IMR-90 (cell line): ENCODE measurements around the gene ENOX2. TPM values are rescaled to one million over a fixed set of nuclear protein-coding genes. Genes with fewer than 3 reads are reported as not detected.

ENCODE experiments used
- ATAC-seq: fragments of 200-7000 bp; cut with Tn5 transposase; 2 replicates; pipeline ENCODE4 v1.9.1; 2020; ENCODE audit warnings: low read depth, mild to moderate bottlenecking, moderate library complexity
- BruUV-seq: library from RNA; stranded (reverse); fragments of 400-500 nt; replicated peaks from 2 replicates; lab custom pipeline; 2021; lab: Mats Ljungman, UMichigan
- CTCF ChIA-PET: fragments of 300-600 bp; formaldehyde crosslinking; extraction: SDS; loops from one replicate; lab custom pipeline; 2021; ENCODE audit warnings: antibody characterized with exemption; lab: Yijun Ruan, JAX
- POLR2A ChIA-PET: fragments of 300-600 bp; sonication (Branson Sonifier 250); formaldehyde crosslinking; loops from one replicate; lab custom pipeline; 2022; ENCODE audit warnings: antibody characterized with exemption; ENCODE audit not compliant: unreplicated experiment; lab: Charles Lee
- DNase-seq: peaks from one replicate; pipeline ENCODE4 v3.0.0; 2013
- H2AFZ ChIP-seq: replicated peaks from 2 replicates; pipeline ENCODE3; 2013; ENCODE audit warnings: low read length, mild to moderate bottlenecking; ENCODE audit not compliant: poor library complexity
- H2AK5ac ChIP-seq: 2 replicates; pipeline ENCODE4 v1.6.1; 2013; ENCODE audit warnings: low read depth, low read length, inconsistent platforms
- H2AK9ac ChIP-seq: replicated peaks from 2 replicates; pipeline ENCODE3; 2013; ENCODE audit warnings: mild to moderate bottlenecking, low read depth, low read length, moderate library complexity; ENCODE audit not compliant: poor library complexity
- H2BK120ac ChIP-seq: 2 replicates; pipeline ENCODE4 v1.6.1; 2013; ENCODE audit warnings: low read depth, low read length, inconsistent platforms
- H2BK15ac ChIP-seq: 3 replicates; pipeline ENCODE4 v1.6.1; 2013; ENCODE audit warnings: low read depth, low read length, inconsistent platforms
- H2BK20ac ChIP-seq: 2 replicates; pipeline ENCODE4 v1.6.1; 2013; ENCODE audit warnings: low read depth, mild to moderate bottlenecking, inconsistent platforms, low read length, moderate library complexity
- H2BK5ac ChIP-seq: 2 replicates; pipeline ENCODE4 v1.6.1; 2013; ENCODE audit warnings: mild to moderate bottlenecking, low read depth, low read length, inconsistent platforms; ENCODE audit not compliant: poor library complexity, severe bottlenecking
- H3K14ac ChIP-seq: replicated peaks from 2 replicates; pipeline ENCODE4 v1.6.1; 2013; ENCODE audit warnings: low read depth, low read length, inconsistent platforms
- H3K18ac ChIP-seq: 2 replicates; pipeline ENCODE4 v1.6.1; 2013; ENCODE audit warnings: low read depth, low read length, control low read depth
- H3K23ac ChIP-seq: 2 replicates; pipeline ENCODE4 v1.6.1; 2013; ENCODE audit warnings: low read depth, low read length, inconsistent platforms
- H3K27ac ChIP-seq: 2 replicates; pipeline ENCODE4 v1.5.1; 2013; ENCODE audit warnings: mild to moderate bottlenecking, control low read depth, low read length; ENCODE audit not compliant: insufficient read depth
- H3K27me3 ChIP-seq: 2 replicates; pipeline ENCODE4 v1.6.1; 2013; ENCODE audit warnings: low read length; ENCODE audit not compliant: control insufficient read depth, insufficient read depth
- H3K36me3 ChIP-seq: 2 replicates; pipeline ENCODE4 v1.6.1; 2013; ENCODE audit warnings: low read length, mixed read lengths; ENCODE audit not compliant: control insufficient read depth, insufficient read depth
- H3K4ac ChIP-seq: 2 replicates; pipeline ENCODE4 v1.6.1; 2013; ENCODE audit warnings: low read depth, low read length, inconsistent platforms
- H3K4me1 ChIP-seq: 2 replicates; pipeline ENCODE4 v1.6.1; 2013; ENCODE audit warnings: low read length, mixed read lengths; ENCODE audit not compliant: control insufficient read depth, insufficient read depth
- H3K4me2 ChIP-seq: 2 replicates; pipeline ENCODE4 v1.6.1; 2013; ENCODE audit warnings: low read depth, mild to moderate bottlenecking, control low read depth, low read length, moderate library complexity
- H3K4me3 ChIP-seq: 2 replicates; pipeline ENCODE4 v1.5.1; 2013; ENCODE audit warnings: low read depth, mild to moderate bottlenecking, control low read depth, low read length, moderate library complexity; ENCODE audit not compliant: insufficient read depth
- H3K56ac ChIP-seq: 2 replicates; pipeline ENCODE4 v1.6.1; 2013; ENCODE audit warnings: low read length, inconsistent platforms; ENCODE audit not compliant: insufficient read depth; ENCODE audit errors: extremely low read depth
- H3K79me1 ChIP-seq, 2 experiments: 2 replicates each; pipeline ENCODE4 v1.6.1; 2013; ENCODE audit warnings: low read length in 2 of 2, inconsistent platforms in 1 of 2, low read depth in 1 of 2
- H3K9ac ChIP-seq: 2 replicates; pipeline ENCODE4 v1.6.1; 2013; ENCODE audit warnings: low read depth, low read length, control low read depth
- H3K9me1 ChIP-seq: 2 replicates; pipeline ENCODE4 v1.6.1; 2013; ENCODE audit warnings: low read length, inconsistent platforms; ENCODE audit not compliant: insufficient read depth
- H3K9me3 ChIP-seq: 2 replicates; pipeline ENCODE4 v1.6.1; 2013; ENCODE audit warnings: low read length; ENCODE audit not compliant: control insufficient read depth, insufficient read depth
- H4K20me1 ChIP-seq: 2 replicates; pipeline ENCODE4 v1.6.1; 2013; ENCODE audit warnings: low read length, inconsistent platforms; ENCODE audit not compliant: insufficient read depth
- H4K5ac ChIP-seq: 2 replicates; pipeline ENCODE4 v1.6.1; 2013; ENCODE audit warnings: mild to moderate bottlenecking, low read depth, low read length, control low read depth
- H4K8ac ChIP-seq, 2 experiments: 2 replicates each; pipeline ENCODE4 v1.6.1; 2013; ENCODE audit warnings: low read depth in 2 of 2, low read length in 2 of 2, control low read depth in 1 of 2, inconsistent platforms in 1 of 2
- H4K91ac ChIP-seq: 2 replicates; pipeline ENCODE4 v1.6.1; 2013; ENCODE audit warnings: low read depth, low read length, inconsistent platforms; ENCODE audit not compliant: insufficient read depth
- BHLHE40 ChIP-seq: fragments of 150-350 bp; IDR thresholded peaks from 2 replicates; pipeline ENCODE4 v1.6.1; 2016; ENCODE audit warnings: mild to moderate bottlenecking, low read depth, low read length
- CEBPB ChIP-seq: IDR thresholded peaks from 2 replicates; pipeline ENCODE4 v1.6.1; 2012; ENCODE audit warnings: low read depth, low read length, improper control_type of control experiment
- CHD1 ChIP-seq: IDR thresholded peaks from 2 replicates; pipeline ENCODE4 v1.6.1; 2012; ENCODE audit warnings: low read depth, low read length, improper control_type of control experiment
- FOS ChIP-seq: fragments of 150-350 bp; IDR thresholded peaks from 2 replicates; pipeline ENCODE4 v1.6.1; 2016; ENCODE audit warnings: low read depth, low read length
- MAFK ChIP-seq: IDR thresholded peaks from 2 replicates; pipeline ENCODE4 v1.6.1; 2012; ENCODE audit warnings: low read depth, low read length, improper control_type of control experiment
- MAZ ChIP-seq: IDR thresholded peaks from 2 replicates; pipeline ENCODE4 v1.6.1; 2012; ENCODE audit warnings: low read depth, mild to moderate bottlenecking, low read length, improper control_type of control experiment, moderate library complexity, borderline replicate concordance
- MXI1 ChIP-seq: IDR thresholded peaks from 2 replicates; pipeline ENCODE4 v1.6.1; 2012; ENCODE audit warnings: low read depth, mild to moderate bottlenecking, low read length, moderate library complexity, borderline replicate concordance
- NFE2L2 ChIP-seq: fragments of 150-350 bp; IDR thresholded peaks from 2 replicates; pipeline ENCODE4 v1.6.1; 2016; ENCODE audit warnings: low read depth, mild to moderate bottlenecking, low read length
- POLR2A ChIP-seq: IDR thresholded peaks from 2 replicates; pipeline ENCODE4 v1.6.1; 2012; ENCODE audit warnings: mild to moderate bottlenecking, low read depth, low read length
- RAD21 ChIP-seq: IDR thresholded peaks from 2 replicates; pipeline ENCODE4 v1.6.1; 2012; ENCODE audit warnings: low read length, improper control_type of control experiment
- RFX5 ChIP-seq: IDR thresholded peaks from 2 replicates; pipeline ENCODE4 v1.8.0; 2012; ENCODE audit warnings: low read depth, mild to moderate bottlenecking, low read length, moderate library complexity
- WGBS, 2 experiments: methylation state at CpG; one replicate each; pipeline versions ENCODE4 v1.1.5 to v1.1.7; 2013; ENCODE audit warnings: missing lambda C conversion rate in 2 of 2; ENCODE audit not compliant: insufficient read length in 1 of 2; ENCODE audit errors: extremely low coverage in 2 of 2; 5-methylcytosine and 5-hydroxymethylcytosine counted together
- dilution Hi-C: fragments of 300-500 bp; cut with HindIII; formaldehyde crosslinking; loops from one replicate; pipeline ENCODE4 v1.14.3; 2018; ENCODE audit warnings: low sequenced_read_pairs; ENCODE audit not compliant: unreplicated experiment
- in situ Hi-C: fragments of 300-500 bp; cut with MboI; formaldehyde crosslinking; loops from 3 replicates; pipeline ENCODE4 v1.14.3; 2019; ENCODE audit warnings: low sequenced_read_pairs, inconsistent platforms, mixed read lengths
- intact Hi-C: fragments of 100-400 bp; cut with micrococcal nuclease; formaldehyde crosslinking; loops from 2 replicates; pipeline ENCODE4 v1.10.0; 2022
- polyA plus RNA-seq, 3 experiments: library from polyadenylated mRNA; depleted of rRNA; stranded (reverse); fragments of >200 nt; gene quantifications; 2 replicates each; pipeline ENCODE4 v1.2.3, GENCODE V29; 2012; ENCODE audit warnings: low replicate concordance in 1 of 3
- total RNA-seq: library from RNA; depleted of rRNA; stranded (reverse); fragments of >200 nt; gene quantifications from 2 replicates; pipeline ENCODE4 v1.2.3, GENCODE V29; 2012
- TF ChIP-seq, protein P1 (sequence below): conservative IDR thresholded peaks from 2 replicates; pipeline ENCODE4 v1.5.1; 2012; ENCODE audit warnings: mild to moderate bottlenecking, low read depth, low read length, improper control_type of control experiment
- TF ChIP-seq, protein P2 (sequence below): fragments of 150-350 bp; IDR thresholded peaks from 2 replicates; pipeline ENCODE4 v1.6.1; 2016; ENCODE audit warnings: low read depth, mild to moderate bottlenecking, low read length, moderate library complexity, borderline replicate concordance

ENOX2 gene
- total and polyA plus RNA-seq, 2 of the 4 experiments (the other 2 are of a cell fraction): 6.3 to 11.8 TPM

- ChIA-PET CTCF (interaction anchor here (0.6 kb wide), 1 partner anchor 13 kb away, joined by 5 read pairs; no protein-coding TSS in a partner anchor), POLR2A (no interaction called here)
- TF ChIP-seq POLR2A (no peak), RFX5 (no peak), RAD21 (no peak), CHD1 (no peak), MAFK (no peak), MAZ (no peak), FOS (no peak), BHLHE40 (no peak), CEBPB (no peak), NFE2L2 (no peak), MXI1 (no peak)
- TF ChIP-seq, protein P1, sequence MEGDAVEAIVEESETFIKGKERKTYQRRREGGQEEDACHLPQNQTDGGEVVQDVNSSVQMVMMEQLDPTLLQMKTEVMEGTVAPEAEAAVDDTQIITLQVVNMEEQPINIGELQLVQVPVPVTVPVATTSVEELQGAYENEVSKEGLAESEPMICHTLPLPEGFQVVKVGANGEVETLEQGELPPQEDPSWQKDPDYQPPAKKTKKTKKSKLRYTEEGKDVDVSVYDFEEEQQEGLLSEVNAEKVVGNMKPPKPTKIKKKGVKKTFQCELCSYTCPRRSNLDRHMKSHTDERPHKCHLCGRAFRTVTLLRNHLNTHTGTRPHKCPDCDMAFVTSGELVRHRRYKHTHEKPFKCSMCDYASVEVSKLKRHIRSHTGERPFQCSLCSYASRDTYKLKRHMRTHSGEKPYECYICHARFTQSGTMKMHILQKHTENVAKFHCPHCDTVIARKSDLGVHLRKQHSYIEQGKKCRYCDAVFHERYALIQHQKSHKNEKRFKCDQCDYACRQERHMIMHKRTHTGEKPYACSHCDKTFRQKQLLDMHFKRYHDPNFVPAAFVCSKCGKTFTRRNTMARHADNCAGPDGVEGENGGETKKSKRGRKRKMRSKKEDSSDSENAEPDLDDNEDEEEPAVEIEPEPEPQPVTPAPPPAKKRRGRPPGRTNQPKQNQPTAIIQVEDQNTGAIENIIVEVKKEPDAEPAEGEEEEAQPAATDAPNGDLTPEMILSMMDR: no peak
- TF ChIP-seq, protein P2, sequence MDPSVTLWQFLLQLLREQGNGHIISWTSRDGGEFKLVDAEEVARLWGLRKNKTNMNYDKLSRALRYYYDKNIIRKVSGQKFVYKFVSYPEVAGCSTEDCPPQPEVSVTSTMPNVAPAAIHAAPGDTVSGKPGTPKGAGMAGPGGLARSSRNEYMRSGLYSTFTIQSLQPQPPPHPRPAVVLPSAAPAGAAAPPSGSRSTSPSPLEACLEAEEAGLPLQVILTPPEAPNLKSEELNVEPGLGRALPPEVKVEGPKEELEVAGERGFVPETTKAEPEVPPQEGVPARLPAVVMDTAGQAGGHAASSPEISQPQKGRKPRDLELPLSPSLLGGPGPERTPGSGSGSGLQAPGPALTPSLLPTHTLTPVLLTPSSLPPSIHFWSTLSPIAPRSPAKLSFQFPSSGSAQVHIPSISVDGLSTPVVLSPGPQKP: no peak
- Histone ChIP-seq H3K9me3 (no peaks in the 10 kb centered on the region), H2AK9ac (no peak overlapping the region), H3K36me3 (no peaks in the 10 kb centered on the region), H2BK15ac (no peak overlapping the region), H2AK5ac (no peak overlapping the region), H3K23ac (no peak overlapping the region), H3K9me1 (no peaks in the 10 kb centered on the region), H3K9ac (no peak overlapping the region), H3K4ac (no peak overlapping the region), H3K4me2 (no peak overlapping the region), H3K79me1 (no peaks in the 10 kb centered on the region), H3K56ac (no peak overlapping the region), H2BK120ac (no peak overlapping the region), H4K20me1 (no peaks in the 10 kb centered on the region), H3K4me3 (no peak overlapping the region), H4K5ac (no peak overlapping the region), H3K14ac (no peak overlapping the region), H2BK20ac (no peak overlapping the region), H3K18ac (no peak overlapping the region), H3K4me1 (peaks cover 2% of the 10 kb centered on the region), H2BK5ac (no peak overlapping the region), H3K27ac (no peak overlapping the region), H3K27me3 (peaks cover 2% of the 10 kb centered on the region), H2AFZ (no peak overlapping the region), H4K8ac (no peak overlapping the region), H4K91ac (no peak overlapping the region)
- no CpG with 5 or more reads among the region's 4 CpGs for WGBS, 2 experiments
- no peak for DNase-seq
- no peak for ATAC-seq
- in situ Hi-C loops: no loop called here
- dilution Hi-C loops: no loop called here
- intact Hi-C loops: no loop called here
- BruUV-seq: no TSS peak
Observed at GRCh38 chrX:130741584-130741983, 161.4 kb downstream of the ENOX2 start.
